Loucy (cell line): ENCODE measurements around the gene COL23A1.

Source experiments
- CTCF ChIP-seq: fragments of 200-600 bp; sonication (generic); conservative IDR thresholded peaks from 2 replicates; pipeline ENCODE4 v1.5.1; 2014; ENCODE audit warnings: mild to moderate bottlenecking, antibody characterized with exemption, low read length
- EZH2phosphoT487 ChIP-seq: fragments of 200-600 bp; IDR thresholded peaks from 2 replicates; pipeline ENCODE4 v1.6.1; 2018; ENCODE audit warnings: antibody characterized with exemption, mild to moderate bottlenecking, moderate library complexity, borderline replicate concordance

DNA sequence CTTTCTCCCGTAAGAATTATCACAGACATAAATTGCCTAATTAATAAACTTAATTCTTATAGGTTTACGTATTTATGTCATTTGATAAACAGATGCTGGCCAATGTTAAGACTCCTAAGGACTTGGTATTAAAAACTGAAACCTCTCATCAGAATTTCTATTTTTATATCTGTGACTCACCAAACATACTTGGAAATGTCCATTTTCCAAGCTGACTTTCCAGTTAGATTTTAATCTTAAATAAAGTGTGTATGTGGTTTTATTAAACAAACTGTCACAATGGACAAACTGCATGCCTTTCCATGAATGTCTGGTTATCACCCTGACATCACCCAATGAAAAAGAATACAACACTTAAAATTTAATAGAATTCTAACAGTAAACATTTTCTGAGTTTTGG is 12.6 kb upstream of the COL23A1 start:
- TF ChIP-seq CTCF (no peak), EZH2phosphoT487 (no peak)
